ENCODE measurements around the gene RNU2-63P.
A peak's percentile ranks its signal among the peaks of the same experiment; 100 is the strongest.
"Not testable (repeated sequence)": the region's sequence is repeated elsewhere in the genome, so short reads cannot be mapped to it uniquely, and the experiment has no call there.

Gene RNU2-63P

GRCh38 chr2:88027697-88028389, 11.5 kb upstream of the RNU2-63P start:
- DNase-seq = no peak

DNA sequence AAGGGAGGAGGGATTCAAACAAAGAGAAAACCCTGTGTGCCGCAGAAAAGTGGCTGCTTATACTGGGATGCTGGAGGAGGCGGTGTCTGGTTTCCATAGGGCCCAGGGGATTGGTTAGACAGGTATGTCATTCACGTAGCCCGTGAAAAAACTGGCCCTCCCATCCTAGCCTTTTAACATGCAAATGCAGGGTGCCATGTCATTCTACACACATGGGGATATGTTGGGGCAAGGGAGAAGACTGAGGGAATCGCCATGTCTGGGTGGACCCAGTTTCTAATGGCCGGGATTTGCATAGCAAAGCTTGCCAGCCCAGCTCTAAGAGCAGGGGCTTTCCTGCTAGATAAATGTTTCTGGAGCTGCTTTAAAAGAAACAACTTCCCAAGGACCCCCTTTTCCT, 8.2 kb upstream of the RNU2-63P start:
- no peak for DNase-seq

- DNase-seq = no peak
Observed at GRCh38 chr2:88022669-88022921, 6.2 kb upstream of the RNU2-63P start.

DNA sequence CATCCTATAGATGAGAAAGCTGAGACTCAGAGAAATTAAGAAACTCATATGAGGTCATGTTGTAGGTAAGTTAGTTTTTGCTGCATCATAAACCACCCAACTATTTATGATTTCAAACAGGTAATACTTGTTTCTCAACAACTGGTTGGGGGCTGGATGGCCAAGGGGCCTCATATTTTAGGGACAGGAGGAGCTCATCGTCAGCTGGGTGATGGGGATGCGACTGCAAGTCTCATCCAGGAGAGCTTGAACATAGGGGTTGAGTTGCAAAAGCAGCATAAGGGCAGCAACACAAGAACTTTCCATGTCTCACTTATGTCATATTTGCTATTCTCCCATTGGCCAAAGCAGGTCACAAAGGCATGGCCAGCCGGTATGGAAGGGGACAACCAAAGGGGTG, 3.6 kb upstream of the RNU2-63P start:
- DNase-seq = no peak

- DNase-seq = no peak
Observed at GRCh38 chr2:88018909-88019308, 2.6 kb upstream of the RNU2-63P start.

DNA sequence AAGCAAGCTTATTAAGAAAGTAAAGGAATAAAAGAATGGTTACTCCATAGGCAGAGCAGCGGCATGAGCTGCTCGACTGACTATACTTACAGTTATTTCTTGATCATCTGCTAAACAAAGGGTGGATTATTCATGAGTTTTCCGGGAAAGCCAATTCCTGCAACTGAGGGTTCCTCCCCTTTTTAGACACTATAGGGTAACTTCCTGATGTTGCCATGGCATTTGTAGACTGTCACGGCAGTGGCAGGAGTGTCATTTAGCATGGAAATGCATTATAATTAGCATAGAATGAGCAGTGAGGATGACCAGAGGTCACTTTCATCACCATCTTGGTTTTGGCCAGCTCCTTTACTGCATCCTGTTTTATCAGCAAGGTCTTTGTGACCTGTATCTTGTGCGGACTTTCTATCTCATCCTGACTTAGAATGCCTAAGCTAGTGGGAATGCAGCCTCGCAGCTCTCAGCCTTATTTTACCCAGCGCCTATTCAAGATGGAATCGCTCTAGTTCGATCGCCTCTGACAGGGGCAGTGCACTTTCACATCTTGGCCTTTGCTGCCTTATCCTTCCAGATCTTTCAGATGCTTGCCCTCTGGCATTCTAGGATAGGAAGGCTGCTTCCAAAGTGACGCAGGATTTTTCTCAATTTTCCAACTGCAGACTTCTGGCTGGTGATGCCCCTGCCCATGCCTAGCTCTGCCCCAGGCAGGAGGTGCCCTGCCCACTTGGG, 1.9 kb upstream of the RNU2-63P start:
- not testable (repeated sequence) for DNase-seq

DNA sequence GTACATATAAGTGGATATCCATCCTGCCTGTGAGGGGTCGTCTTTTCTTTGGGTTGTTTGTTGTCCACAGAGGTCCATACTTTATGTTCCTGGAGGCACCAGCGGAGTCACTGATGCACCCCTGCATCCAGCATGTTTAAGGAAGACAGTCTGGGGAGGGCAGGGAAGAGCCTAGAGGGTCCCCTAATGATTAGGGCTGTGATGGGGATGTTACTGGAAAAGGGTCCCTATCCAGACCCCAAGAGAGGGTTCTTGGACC, 1.4 kb upstream of the RNU2-63P start:
- DNase-seq = not testable (repeated sequence)

DNA sequence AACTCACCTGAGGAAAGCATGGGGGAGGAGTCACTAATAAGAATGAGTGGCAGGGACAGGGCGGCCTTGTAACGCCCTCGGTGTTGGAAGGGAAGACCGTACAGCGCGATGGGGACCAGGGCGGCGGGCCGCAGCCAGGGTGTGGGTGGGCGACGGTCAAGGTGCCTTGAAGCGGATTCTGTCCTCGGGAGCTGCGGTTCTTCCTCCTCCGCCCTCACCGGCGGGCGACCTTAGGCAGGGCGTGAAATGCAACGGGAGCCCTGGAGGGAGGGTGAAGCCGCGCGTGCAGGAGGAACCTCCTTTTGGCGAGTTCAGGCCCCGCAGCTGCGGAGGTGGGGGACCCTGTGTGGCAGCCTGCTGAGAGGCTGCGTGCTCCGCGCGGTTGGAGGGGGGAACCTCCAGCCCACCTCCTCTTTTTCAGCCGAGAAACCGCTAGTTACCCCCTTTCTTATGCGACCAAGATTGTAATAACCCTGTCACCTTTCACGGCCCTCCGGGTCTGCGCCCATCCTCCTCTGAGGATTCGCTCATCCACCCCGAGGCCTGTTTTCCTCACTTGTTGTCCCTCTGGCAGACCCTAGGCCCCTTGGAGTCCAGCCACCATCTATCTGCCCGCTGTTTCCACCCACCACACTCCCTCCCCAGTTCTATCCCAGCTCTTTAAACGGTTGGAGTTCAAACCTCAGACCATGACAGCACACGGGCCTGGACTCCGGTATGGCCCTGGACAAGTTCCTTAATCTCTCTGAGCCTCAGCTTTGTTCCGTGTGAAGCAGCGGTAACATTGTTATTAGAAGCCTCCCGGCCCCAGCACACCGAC, 823 bp upstream of the RNU2-63P start:
- peak in 4 of 6 experiments; percentile 28 to 76 (median 42) for DNase-seq

GRCh38 chr2:88011011-88011410, 5.3 kb downstream of the RNU2-63P start:
- DNase-seq = no peak

GRCh38 chr2:88010136-88010535, 6.2 kb downstream of the RNU2-63P start:
- no peak for DNase-seq

- DNase-seq = no peak
Observed at GRCh38 chr2:88006912-88007439, 9.4 kb downstream of the RNU2-63P start.

DNA sequence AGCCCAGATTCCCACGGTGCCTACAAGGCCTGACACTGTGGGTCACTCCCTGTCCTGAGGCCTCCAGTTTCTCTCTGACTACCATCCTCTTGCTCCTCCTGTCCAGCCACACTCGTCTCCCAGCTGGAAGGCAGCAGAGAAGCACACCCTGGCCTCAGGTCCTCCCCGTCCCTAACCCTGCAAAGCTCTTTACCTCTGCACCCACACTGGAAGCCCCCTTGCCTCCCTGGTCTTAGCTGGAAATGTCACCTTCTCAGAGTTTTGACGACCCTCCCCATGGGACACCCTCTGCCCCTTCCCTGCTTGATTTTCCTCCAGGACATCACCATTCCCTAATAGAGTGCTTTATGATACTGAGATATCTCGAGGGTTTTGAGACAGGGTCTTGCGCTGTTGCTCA, 10.6 kb downstream of the RNU2-63P start:
- DNase-seq = no peak

DNA sequence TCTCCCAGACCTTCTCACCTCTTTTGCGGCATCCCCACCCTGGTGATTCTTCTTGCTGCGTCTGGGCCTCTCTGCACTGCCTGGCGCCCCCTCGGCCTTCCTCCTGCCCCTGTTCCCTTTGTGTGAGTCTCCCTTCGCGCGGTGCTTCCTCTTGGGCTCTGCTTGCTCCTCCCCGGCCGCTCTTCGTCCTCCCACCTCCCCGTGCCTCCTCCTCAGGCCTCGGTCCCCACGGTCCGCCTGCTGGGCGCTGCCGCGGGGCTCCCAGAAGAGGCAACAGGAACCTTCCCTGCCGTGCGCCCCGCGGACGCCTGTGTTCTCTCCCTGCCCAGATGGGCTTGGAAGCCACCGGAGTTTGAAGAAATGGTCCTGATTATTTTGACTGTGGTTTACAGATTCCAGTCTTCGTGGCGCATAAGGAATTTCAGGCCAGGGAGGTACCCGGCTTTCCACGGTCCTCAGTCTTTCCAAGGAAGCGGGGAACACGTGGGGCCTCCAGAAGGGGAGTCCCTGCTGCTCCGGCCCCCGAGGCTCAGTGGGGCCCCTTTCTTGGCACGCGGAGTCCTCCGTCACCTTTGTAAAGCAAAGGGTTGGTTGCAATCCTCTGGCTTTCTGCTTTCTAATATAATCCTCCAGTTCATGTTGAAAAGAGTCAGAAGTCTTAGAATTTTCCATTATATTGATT, 13.1 kb downstream of the RNU2-63P start:
- no peak for DNase-seq

DNA sequence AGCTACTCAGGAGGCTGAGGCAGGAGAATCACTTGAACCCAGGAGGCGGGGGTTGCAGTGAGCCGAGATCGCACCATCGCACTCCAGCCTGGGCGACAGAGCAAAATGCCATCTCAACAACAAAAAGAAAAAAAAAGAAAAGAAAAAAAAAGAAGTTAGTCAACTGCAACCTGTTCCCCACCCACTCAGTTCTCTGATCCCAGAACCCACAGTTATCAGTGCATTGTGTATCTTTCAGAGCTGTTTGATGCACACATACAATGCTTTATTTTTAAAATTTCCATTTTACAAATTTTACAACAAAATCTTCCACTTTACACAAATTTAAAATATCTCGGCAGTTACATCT, 14.0 kb downstream of the RNU2-63P start:
- no peak for DNase-seq

DNA sequence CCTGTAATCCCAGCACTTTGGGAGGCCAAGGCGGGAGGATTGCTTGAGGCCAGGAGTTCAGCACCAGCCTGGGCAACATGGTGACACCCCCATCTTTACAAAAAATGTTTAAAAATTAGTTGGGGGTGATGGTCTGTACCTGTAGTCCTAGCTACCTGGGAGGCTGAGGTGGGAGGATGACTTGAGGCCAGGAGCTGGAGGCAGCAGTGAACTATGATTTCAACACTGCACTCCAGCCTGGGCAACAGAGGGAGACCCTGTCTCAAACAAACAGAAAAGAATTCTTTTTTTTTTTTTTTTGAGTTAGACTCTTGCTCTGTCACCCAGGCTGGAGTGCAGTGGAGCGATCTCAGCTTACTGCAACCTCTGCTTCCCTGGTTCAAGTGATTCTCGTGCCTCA, 15.9 kb downstream of the RNU2-63P start:
- DNase-seq = not testable (repeated sequence)

GRCh38 chr2:87996570-87996969, 19.8 kb downstream of the RNU2-63P start:
- no peak for DNase-seq

DNA sequence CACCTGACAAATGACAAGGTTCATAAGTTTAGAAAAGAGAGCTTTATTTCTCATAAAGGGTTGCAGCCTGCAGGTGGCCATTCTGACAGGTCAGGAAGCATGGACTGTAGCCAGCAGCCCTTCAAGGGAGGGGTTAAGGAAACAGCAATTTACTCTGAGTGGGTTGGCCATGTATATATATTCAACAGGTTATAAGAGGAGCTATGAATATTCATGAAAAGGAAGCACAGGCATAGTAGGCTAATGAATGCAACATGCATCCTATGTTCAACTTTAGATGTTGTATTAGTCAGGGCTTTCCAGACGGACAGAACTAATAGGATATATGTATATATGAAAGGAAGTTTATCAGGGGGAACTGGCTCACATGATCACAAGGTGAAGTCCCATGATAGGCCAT, 20.6 kb downstream of the RNU2-63P start:
- no peak for DNase-seq

DNA sequence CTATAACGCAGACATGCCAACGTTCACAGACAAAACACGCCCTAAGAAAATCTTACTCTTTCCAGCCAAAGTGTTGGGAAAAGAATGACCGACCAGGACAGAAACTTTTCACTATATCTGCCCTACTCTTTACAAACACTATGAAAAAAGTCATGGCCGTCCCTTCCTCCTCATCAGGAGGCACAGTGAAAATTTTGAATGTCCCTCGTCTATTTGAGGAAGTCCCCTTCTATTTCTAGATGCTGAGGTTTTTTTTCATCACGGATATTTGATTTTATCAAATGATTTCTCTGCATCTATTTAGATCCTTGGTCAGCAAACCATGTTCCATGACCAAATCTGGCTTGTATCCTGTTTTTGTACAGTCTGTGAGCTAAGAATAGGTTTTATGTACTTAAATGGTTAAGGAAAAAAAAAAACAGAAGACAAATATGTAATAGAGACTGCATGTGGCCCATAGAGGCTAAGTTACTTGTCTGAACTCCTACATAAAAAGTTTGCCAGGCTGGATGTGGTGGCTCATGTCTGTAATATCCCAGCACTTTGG, 22.0 kb downstream of the RNU2-63P start:
- DNase-seq = not testable (repeated sequence)

DNA sequence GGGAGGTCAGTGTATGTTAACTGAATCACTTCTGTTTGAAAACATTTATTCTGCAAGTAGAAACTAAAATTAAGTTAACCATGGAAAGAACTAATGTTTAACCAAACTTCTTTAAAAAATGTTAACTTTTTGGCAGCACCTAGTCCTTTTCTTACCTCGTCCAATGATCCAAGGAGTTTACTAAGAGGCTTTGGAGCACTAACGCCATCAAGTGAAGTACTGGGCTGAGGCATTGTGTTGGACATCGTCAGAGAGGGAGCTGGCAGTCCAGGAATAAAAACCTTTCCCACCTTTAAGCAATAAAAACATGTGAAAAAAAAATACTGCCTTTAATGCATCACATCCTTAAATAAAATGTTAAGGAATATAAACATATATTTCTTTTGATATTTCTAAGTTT, 23.8 kb downstream of the RNU2-63P start:
- not testable (repeated sequence) for DNase-seq

DNA sequence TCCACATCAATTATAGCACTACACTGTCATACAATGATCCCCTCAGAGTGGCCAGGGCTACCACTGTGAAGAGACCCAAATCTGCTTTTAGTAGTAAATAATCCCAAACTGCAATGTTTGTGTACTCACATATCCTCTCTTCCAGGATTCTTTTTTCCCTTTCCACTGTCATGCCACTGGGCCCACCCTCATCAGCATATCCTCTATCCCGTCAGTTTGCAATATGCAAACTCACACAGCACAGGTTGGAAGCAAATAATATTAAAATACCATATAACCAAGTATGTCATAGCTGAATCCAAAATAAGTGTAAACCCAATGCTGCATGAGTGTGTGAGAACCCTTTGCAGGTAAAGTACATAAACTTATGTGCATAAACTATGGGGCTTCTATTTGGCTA, 28.9 kb downstream of the RNU2-63P start:
- DNase-seq = not testable (repeated sequence)

GRCh38 chr2:87985902-87986301, 30.4 kb downstream of the RNU2-63P start:
- DNase-seq = not testable (repeated sequence)

- DNase-seq = not testable (repeated sequence)
Observed at GRCh38 chr2:87981182-87981581, 35.2 kb downstream of the RNU2-63P start.

- not testable (repeated sequence) for DNase-seq
Observed at GRCh38 chr2:87972385-87972784, 44.0 kb downstream of the RNU2-63P start.

Data from stimulated activated naive CD4-positive, alpha-beta T cell (primary cell).